Naive thymus-derived CD4-positive, alpha-beta T cell (primary cell): ENCODE measurements around the gene EFCAB14. TPM values are rescaled to one million over a fixed set of nuclear protein-coding genes. Genes with fewer than 3 reads are reported as not detected.

ENCODE experiments used
- ATAC-seq: fragments of 150-1000 bp; cut with Tn5 transposase; 2 replicates; pipeline ENCODE4 v1.10.0; 2021; ENCODE audit warnings: mild to moderate bottlenecking, moderate library complexity
- CTCF ChIA-PET: fragments of 350-600 bp; sonication (Branson Sonifier 250); formaldehyde crosslinking; loops from one replicate; lab custom pipeline; 2021; ENCODE audit warnings: antibody characterized with exemption; lab: Charles Lee
- POLR2A ChIA-PET: fragments of 350-600 bp; sonication (Branson Sonifier 250); formaldehyde crosslinking; loops from one replicate; lab custom pipeline; 2021; ENCODE audit warnings: antibody characterized with exemption, inconsistent platforms; lab: Charles Lee
- DNase-seq, 9 donors: peaks; one replicate each; pipeline versions ENCODE4 v3.0.0 to v3.0.0-alpha.2; 2020 to 2022; ENCODE audit warnings: mixed read lengths in 1 of 9
- H3K27ac ChIP-seq: one replicate; pipeline ENCODE4 v1.7.0; 2013; ENCODE audit warnings: mild to moderate bottlenecking, low read depth, low read length, moderate library complexity
- H3K27me3 ChIP-seq, 2 donors: one replicate each; pipeline ENCODE4 v1.7.0; 2013; ENCODE audit warnings: low read length in 2 of 2, mild to moderate bottlenecking in 2 of 2, moderate library complexity in 2 of 2; ENCODE audit not compliant: control insufficient read depth in 2 of 2, insufficient read depth in 2 of 2
- H3K36me3 ChIP-seq, 3 experiments: 1 replicate in 2 of 3; 2 replicates in 1 of 3; pipeline ENCODE4 v1.7.0; 2013; ENCODE audit warnings: low read length in 3 of 3, mild to moderate bottlenecking in 3 of 3, moderate library complexity in 1 of 3; ENCODE audit not compliant: insufficient read depth in 3 of 3, control insufficient read depth in 2 of 3
- H3K4me1 ChIP-seq, 2 donors: one replicate each; pipeline ENCODE4 v1.7.0; 2013; ENCODE audit warnings: low read length in 2 of 2, mild to moderate bottlenecking in 2 of 2, moderate library complexity in 1 of 2; ENCODE audit not compliant: control insufficient read depth in 2 of 2, insufficient read depth in 2 of 2
- H3K4me3 ChIP-seq: 2 replicates; pipeline ENCODE4 v1.7.0; 2013; ENCODE audit warnings: mild to moderate bottlenecking, low read length
- H3K9me3 ChIP-seq, 3 experiments: 1 replicate in 2 of 3; 2 replicates in 1 of 3; pipeline ENCODE4 v1.7.0; 2013; ENCODE audit warnings: low read length in 3 of 3; ENCODE audit not compliant: control insufficient read depth in 2 of 3
- H3K27ac Mint-ChIP-seq, 9 donors: one replicate each; pipeline ENCODE4 v1.8.0; 2020 to 2022; ENCODE audit warnings: mixed read lengths in 9 of 9, mild to moderate bottlenecking in 8 of 9, moderate library complexity in 5 of 9, inconsistent platforms in 2 of 9
- H3K27me3 Mint-ChIP-seq, 5 donors: one replicate each; pipeline ENCODE4 v1.8.0; 2021 to 2022; ENCODE audit warnings: mixed read lengths in 5 of 5, mild to moderate bottlenecking in 1 of 5
- H3K36me3 Mint-ChIP-seq, 5 donors: one replicate each; pipeline ENCODE4 v1.8.0; 2020 to 2022; ENCODE audit warnings: mixed read lengths in 5 of 5, mild to moderate bottlenecking in 3 of 5, inconsistent platforms in 1 of 5
- H3K4me1 Mint-ChIP-seq, 7 donors: one replicate each; pipeline ENCODE4 v1.8.0; 2020 to 2022; ENCODE audit warnings: mixed read lengths in 7 of 7, mild to moderate bottlenecking in 3 of 7, inconsistent platforms in 1 of 7
- H3K4me3 Mint-ChIP-seq, 10 donors: one replicate each; pipeline ENCODE4 v1.8.0; 2020 to 2022; ENCODE audit warnings: mild to moderate bottlenecking in 10 of 10, mixed read lengths in 10 of 10, moderate library complexity in 6 of 10, inconsistent platforms in 2 of 10
- H3K9me3 Mint-ChIP-seq, 11 donors: one replicate each; pipeline ENCODE4 v1.8.0; 2020 to 2022; ENCODE audit warnings: mixed read lengths in 11 of 11, mild to moderate bottlenecking in 4 of 11, inconsistent platforms in 1 of 11, moderate library complexity in 1 of 11
- intact Hi-C, 2 donors: fragments of 100-400 bp; cut with micrococcal nuclease; formaldehyde crosslinking; loops; one replicate each; pipeline ENCODE4 v1.15.1; 2023
- polyA plus RNA-seq, 2 donors: library from polyadenylated mRNA; unstranded; fragments of 300-500 nt; fragmentation: Illumina TruSeq; gene quantifications; one replicate each; pipeline ENCODE4 v1.2.3, GENCODE V29; 2021
- total RNA-seq, 6 experiments: library from RNA in 5 of 6; stranded (reverse) in 5 of 6; gene quantifications; 1 replicate in 5 of 6; 2 replicates in 1 of 6; pipeline ENCODE4 v1.2.3 and lab custom pipeline; 2021 to 2026

Gene EFCAB14
- total and polyA plus RNA-seq, 7 experiments from 2014 or later = 64.5 to 130 (median 91.2) TPM

DNA sequence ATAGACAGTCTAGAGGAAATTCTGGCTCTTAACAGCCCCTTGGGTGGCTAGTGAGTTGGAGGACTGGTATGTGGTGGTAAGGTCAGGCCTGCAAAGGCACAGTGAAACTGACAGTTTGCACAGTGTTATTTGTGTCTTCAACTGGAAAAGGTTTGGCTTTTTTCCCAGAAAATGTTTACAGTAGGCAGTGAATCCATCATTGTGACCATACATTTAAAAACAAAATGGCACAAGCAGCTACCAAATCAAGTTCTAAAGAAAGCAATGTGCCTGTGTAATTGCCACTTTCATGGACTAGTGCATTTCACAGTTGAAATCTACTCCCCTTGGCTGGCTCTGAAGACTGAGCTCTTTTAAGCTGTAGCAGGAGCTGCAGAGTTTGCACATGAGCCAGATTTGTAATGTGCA, 75.5 kb downstream of the EFCAB14 start:
- DNase-seq = no peak
- Histone ChIP-seq H3K4me3 (no peak overlapping the region), H3K4me1 (no peaks in the 10 kb centered on the region), H3K9me3 (no peaks in the 10 kb centered on the region), H3K27me3 (no peaks in the 10 kb centered on the region), H3K36me3 (peaks cover 0 to 26% (median 0%) of the 10 kb centered on the region in 3 experiments), H3K27ac (no peak overlapping the region)
- ChIA-PET CTCF (no interaction called here), POLR2A (no interaction called here)
- no peaks in the 10 kb centered on the region for H3K9me3 Mint-ChIP-seq
- H3K4me1 Mint-ChIP-seq = no peaks in the 10 kb centered on the region
- H3K36me3 Mint-ChIP-seq = peaks cover 18 to 34% (median 28%) of the 10 kb centered on the region in 5 donors
- H3K27me3 Mint-ChIP-seq = no peaks in the 10 kb centered on the region
- no peak for ATAC-seq
- H3K4me3 Mint-ChIP-seq = no peak overlapping the region
- H3K27ac Mint-ChIP-seq = no peak overlapping the region
- intact Hi-C loops = no loop called here

DNA sequence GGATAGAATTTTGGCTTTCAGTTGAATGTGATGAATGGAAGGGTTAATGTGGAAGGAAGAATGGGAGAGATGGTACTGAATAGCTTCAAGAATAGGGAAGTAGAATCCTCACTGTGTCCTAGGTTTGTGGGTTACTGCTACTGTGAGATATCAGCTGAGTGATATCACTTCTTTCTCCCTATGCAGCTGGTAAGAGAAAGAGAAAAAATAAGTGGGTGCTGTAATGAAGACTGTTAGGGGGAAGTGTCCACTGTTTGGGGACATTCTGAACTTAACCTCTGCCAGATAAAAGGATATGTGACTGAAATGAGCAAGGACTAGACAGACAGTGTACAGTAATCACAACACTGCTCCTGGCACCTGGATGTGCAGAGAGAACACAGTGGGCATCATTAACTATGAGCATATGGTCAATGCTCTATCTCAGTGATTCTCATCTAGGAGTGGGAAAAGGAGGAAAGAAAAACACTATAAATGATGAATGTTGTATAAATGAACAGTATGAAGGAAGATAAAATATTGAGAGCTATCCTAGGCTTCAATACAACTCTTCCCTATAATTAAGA, 76.7 kb downstream of the EFCAB14 start:
- H3K27ac Mint-ChIP-seq = no peak overlapping the region
- H3K36me3 Mint-ChIP-seq = peaks cover 14 to 29% (median 23%) of the 10 kb centered on the region in 5 donors
- no peak overlapping the region for H3K4me3 Mint-ChIP-seq
- H3K9me3 ChIP-seq = no peaks in the 10 kb centered on the region
- intact Hi-C loops = no loop called here
- no peak overlapping the region for H3K4me3 ChIP-seq
- no peaks in the 10 kb centered on the region for H3K4me1 Mint-ChIP-seq
- POLR2A ChIA-PET = no interaction called here
- no peak for ATAC-seq
- no peaks in the 10 kb centered on the region for H3K27me3 ChIP-seq
- peaks cover 0 to 30% (median 0%) of the 10 kb centered on the region in 3 experiments for H3K36me3 ChIP-seq
- no peak for DNase-seq
- H3K4me1 ChIP-seq = no peaks in the 10 kb centered on the region
- no peaks in the 10 kb centered on the region for H3K27me3 Mint-ChIP-seq
- no peak overlapping the region for H3K27ac ChIP-seq
- CTCF ChIA-PET = no interaction called here
- H3K9me3 Mint-ChIP-seq = no peaks in the 10 kb centered on the region

DNA sequence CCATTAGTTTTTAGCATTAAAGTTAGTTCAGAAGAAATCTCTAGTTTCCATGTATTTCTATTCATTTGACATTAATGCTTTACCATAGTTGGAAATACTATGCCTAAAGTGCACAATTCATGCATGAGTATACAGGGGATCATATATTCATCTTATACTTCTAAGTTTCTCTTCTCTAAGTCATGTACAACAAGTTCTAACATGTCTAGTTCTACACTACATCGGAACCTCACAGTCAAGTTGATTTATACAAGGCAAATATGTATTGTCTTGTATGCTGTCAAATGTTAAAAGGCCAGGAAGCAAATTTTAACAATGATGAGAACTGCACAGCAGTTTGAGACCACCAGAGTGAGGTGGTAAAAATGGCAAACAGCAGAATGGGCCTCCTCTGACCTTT, 79.4 kb downstream of the EFCAB14 start:
- no peaks in the 10 kb centered on the region for H3K27me3 Mint-ChIP-seq
- intact Hi-C loops = no loop called here
- no peak for ATAC-seq
- POLR2A ChIA-PET = no interaction called here
- no peaks in the 10 kb centered on the region for H3K4me1 ChIP-seq
- H3K4me3 ChIP-seq = no peak overlapping the region
- no peak overlapping the region for H3K27ac Mint-ChIP-seq
- H3K9me3 Mint-ChIP-seq = no peaks in the 10 kb centered on the region
- no peak overlapping the region for H3K27ac ChIP-seq
- peaks cover 4 to 46% (median 29%) of the 10 kb centered on the region in 5 donors for H3K36me3 Mint-ChIP-seq
- no peaks in the 10 kb centered on the region for H3K27me3 ChIP-seq
- DNase-seq = no peak
- H3K36me3 ChIP-seq = peaks cover 0 to 42% (median 7%) of the 10 kb centered on the region in 3 experiments
- peaks cover 0 to 5% (median 0%) of the 10 kb centered on the region in 7 donors for H3K4me1 Mint-ChIP-seq
- no peak overlapping the region for H3K4me3 Mint-ChIP-seq
- no peaks in the 10 kb centered on the region for H3K9me3 ChIP-seq
- CTCF ChIA-PET = no interaction called here

DNA sequence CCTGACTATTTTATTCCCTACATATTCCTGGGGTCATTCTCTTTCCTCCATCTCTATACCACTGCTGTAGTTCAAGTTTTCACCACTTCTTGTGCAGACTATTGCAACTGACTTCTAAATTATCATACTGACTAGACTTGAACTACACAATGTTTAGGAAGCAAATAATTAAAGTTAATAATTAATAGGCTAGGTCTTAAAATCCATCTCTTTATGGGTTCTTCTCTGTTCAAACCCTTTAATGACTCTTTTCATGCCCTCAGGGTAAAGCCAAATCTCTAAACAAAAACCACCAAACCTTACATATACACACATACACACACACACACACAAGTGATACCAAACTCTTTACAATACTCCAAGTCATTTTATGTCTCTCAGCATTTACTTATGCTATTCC, 80.0 kb downstream of the EFCAB14 start:
- POLR2A ChIA-PET = no interaction called here
- Mint-ChIP-seq H3K27me3 (no peaks in the 10 kb centered on the region), H3K4me3 (no peak overlapping the region), H3K9me3 (no peaks in the 10 kb centered on the region), H3K27ac (peak overlapping the region in 2 of 9 donors; percentile 7 to 19), H3K4me1 (peaks cover 0 to 5% (median 0%) of the 10 kb centered on the region in 7 donors), H3K36me3 (peaks cover 4 to 52% (median 31%) of the 10 kb centered on the region in 5 donors)
- CTCF ChIA-PET = no interaction called here
- no peaks in the 10 kb centered on the region for H3K9me3 ChIP-seq
- ATAC-seq (no peak), DNase-seq (no peak)
- H3K4me3 ChIP-seq = no peak overlapping the region
- intact Hi-C loops = no loop called here
- H3K36me3 ChIP-seq = peaks cover 0 to 42% (median 10%) of the 10 kb centered on the region in 3 experiments
- no peaks in the 10 kb centered on the region for H3K27me3 ChIP-seq
- no peaks in the 10 kb centered on the region for H3K4me1 ChIP-seq
- no peak overlapping the region for H3K27ac ChIP-seq

DNA sequence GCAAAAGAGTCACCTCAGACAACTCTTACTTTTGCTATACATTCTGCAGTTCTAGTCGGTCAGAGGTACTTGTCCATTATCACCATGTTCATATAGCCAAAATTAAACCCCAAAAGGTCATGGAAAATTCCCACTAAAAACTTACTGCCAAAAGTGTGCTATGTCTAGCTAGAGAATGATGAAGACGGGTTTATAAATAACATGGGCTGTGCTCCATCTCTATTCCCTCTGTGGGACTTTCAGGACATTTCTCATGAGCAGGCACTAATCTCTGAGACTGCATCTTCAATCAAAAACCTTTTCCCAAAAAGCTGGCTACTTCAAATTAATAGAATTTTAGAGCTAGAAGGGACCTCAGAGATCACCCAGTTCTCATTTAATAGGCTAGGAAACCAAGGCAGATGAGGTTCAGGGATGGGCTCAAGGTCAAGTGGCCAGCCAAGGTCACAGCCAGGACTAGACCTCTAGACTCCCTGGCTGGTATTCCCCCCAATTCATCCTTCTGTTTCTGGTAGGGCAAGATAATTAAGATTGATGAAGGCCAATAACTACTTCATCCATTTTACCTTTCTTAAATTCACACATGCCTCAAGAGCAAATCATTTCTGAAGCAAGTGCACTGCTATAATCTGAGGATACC, 81.3 kb downstream of the EFCAB14 start:
- DNase-seq (no peak), ATAC-seq (no peak)
- POLR2A ChIA-PET = interaction anchor here (0.6 kb wide), 1 partner anchor 103 kb away, joined by 3 read pairs; no protein-coding TSS in a partner anchor
- CTCF ChIA-PET = no interaction called here
- intact Hi-C loops = no loop called here
- no peaks in the 10 kb centered on the region for H3K9me3 Mint-ChIP-seq
- Histone ChIP-seq H3K9me3 (no peaks in the 10 kb centered on the region), H3K27ac (no peak overlapping the region), H3K4me1 (no peaks in the 10 kb centered on the region), H3K4me3 (no peak overlapping the region), H3K27me3 (no peaks in the 10 kb centered on the region), H3K36me3 (peaks cover 0 to 47% (median 10%) of the 10 kb centered on the region in 3 experiments)
- peaks cover 0 to 5% (median 0%) of the 10 kb centered on the region in 7 donors for H3K4me1 Mint-ChIP-seq
- no peak overlapping the region for H3K4me3 Mint-ChIP-seq
- H3K27me3 Mint-ChIP-seq = no peaks in the 10 kb centered on the region
- H3K36me3 Mint-ChIP-seq = peaks cover 4 to 66% (median 31%) of the 10 kb centered on the region in 5 donors
- peak overlapping the region in 2 of 9 donors; percentile 15 to 28 for H3K27ac Mint-ChIP-seq

DNA sequence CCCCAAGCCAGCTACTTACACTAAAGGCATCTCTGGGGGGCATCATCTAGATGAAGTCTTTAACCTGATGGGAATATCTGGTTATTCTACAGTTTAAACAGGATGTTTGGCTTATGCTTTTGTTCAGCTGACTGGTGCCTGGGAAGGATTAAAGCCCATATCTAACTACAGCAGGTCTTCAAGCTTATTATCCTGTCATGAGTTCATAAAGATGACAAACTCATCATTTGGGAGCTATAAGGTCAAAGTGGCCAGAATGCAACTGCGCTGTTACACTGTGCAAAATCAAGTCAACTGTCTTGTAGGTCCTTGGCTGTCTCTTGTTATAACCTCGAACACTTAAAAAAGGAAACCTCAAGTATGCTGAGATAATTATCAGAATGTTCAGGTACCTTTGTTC, 83.7 kb downstream of the EFCAB14 start:
- no peaks in the 10 kb centered on the region for H3K27me3 ChIP-seq
- H3K36me3 ChIP-seq = peaks cover 0 to 42% (median 10%) of the 10 kb centered on the region in 3 experiments
- H3K9me3 ChIP-seq = no peaks in the 10 kb centered on the region
- CTCF ChIA-PET = no interaction called here
- Mint-ChIP-seq H3K27me3 (no peaks in the 10 kb centered on the region), H3K9me3 (peaks cover 0 to 1% (median 0%) of the 10 kb centered on the region in 11 donors), H3K36me3 (peaks cover 0 to 66% (median 28%) of the 10 kb centered on the region in 5 donors), H3K4me3 (no peak overlapping the region), H3K27ac (peak overlapping the region in 2 of 9 donors; percentile 27 to 32), H3K4me1 (peaks cover 0 to 5% (median 0%) of the 10 kb centered on the region in 7 donors)
- DNase-seq (no peak), ATAC-seq (no peak)
- H3K4me1 ChIP-seq = no peaks in the 10 kb centered on the region
- no peak overlapping the region for H3K4me3 ChIP-seq
- intact Hi-C loops = no loop called here
- H3K27ac ChIP-seq = no peak overlapping the region
- POLR2A ChIA-PET = interaction anchor here (1.0 kb wide), 1 partner anchor 31 kb away, joined by 3 read pairs; the partner anchor contains the start of gene MKNK1
